Measurements from ENCODE around the gene OTOP3. TPM values are rescaled to one million over a fixed set of nuclear protein-coding genes. Genes with fewer than 3 reads are reported as not detected.

Gene OTOP3
- total RNA-seq, 1 experiment from 2014 or later, result not detected

DNA sequence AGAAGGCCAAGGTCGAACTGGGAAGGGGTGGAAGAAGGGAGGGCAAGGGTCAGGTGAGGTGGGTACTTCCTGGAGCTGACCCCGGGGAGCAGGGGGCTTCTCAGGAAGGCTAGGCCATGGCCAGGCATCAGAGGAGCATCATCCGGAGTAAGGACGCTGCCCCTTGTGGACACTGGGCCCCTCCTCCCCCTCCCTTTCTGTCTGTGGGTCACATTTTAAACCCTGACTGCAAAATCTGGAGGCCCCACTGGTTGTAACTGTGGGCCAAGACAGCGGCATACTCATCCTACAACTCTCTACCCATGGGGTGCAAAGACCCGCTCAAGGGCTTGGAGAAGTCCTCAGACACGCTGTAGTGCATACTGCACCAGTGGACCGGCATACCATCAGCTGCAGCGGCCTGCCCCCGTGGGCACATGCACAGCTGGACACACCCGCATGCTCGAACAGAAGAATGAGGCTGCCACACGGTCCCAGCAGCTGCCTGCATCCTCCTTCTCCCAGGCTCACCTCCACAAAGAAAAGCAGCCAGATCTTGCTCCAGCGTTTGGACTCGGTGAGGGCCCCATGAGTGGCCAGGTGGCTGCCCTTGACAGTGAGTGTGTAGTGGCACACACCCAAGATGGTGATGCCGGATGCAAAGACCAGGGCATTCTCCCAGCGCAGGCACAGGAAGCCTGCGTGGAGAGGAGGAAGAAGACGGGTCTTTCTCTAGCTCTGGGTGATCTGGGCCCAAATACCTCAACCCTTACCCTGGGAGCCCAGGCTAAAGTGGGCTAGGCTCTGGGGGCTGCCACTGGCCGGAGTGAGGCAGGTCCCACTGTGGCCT, 43.5 kb upstream of the OTOP3 start:
- intact Hi-C loops (cut with micrococcal nuclease), result no loop called here
- Histone ChIP-seq H3K27ac (ENCODE audit: low read length) (no peak overlapping the region), H3K9me2 (replicated peaks; ENCODE audit: low read length) (no peaks in the 10 kb centered on the region), H3K79me2 (ENCODE audit: low read length) (no peaks in the 10 kb centered on the region), H3K9me3 (ENCODE audit: low read length) (no peaks in the 10 kb centered on the region), H3K4me2 (ENCODE audit: low read length) (no peak overlapping the region), H3K27me3 (ENCODE audit: low read length) (peaks cover 53% of the 10 kb centered on the region), H2AFZ (ENCODE audit: low read length) (no peak overlapping the region), H3K4me3 (ENCODE audit: low read length) (no peak overlapping the region), H4K20me1 (ENCODE audit: low read length) (no peaks in the 10 kb centered on the region), H3K4me1 (ENCODE audit: insufficient read depth, low read length) (no peaks in the 10 kb centered on the region), H3F3A (ENCODE audit: low read length, unreplicated experiment) (no peaks in the 10 kb centered on the region), H3K9ac (ENCODE audit: low read length) (no peak overlapping the region), H3K36me3 (ENCODE audit: low read depth, low read length) (no peaks in the 10 kb centered on the region)
- TF ChIP-seq, protein P1, sequence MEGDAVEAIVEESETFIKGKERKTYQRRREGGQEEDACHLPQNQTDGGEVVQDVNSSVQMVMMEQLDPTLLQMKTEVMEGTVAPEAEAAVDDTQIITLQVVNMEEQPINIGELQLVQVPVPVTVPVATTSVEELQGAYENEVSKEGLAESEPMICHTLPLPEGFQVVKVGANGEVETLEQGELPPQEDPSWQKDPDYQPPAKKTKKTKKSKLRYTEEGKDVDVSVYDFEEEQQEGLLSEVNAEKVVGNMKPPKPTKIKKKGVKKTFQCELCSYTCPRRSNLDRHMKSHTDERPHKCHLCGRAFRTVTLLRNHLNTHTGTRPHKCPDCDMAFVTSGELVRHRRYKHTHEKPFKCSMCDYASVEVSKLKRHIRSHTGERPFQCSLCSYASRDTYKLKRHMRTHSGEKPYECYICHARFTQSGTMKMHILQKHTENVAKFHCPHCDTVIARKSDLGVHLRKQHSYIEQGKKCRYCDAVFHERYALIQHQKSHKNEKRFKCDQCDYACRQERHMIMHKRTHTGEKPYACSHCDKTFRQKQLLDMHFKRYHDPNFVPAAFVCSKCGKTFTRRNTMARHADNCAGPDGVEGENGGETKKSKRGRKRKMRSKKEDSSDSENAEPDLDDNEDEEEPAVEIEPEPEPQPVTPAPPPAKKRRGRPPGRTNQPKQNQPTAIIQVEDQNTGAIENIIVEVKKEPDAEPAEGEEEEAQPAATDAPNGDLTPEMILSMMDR (conservative IDR thresholded peaks at IDR 0.05; ENCODE audit: low read depth, low read length), result peak; percentile 29; the same call in 1 of the 2 replicates
- no peak for TF ChIP-seq EZH2 (IDR thresholded peaks at IDR 0.05; ENCODE audit: low read length, unreplicated experiment)
- TF ChIP-seq EZH2phosphoT487 (IDR thresholded peaks at IDR 0.05; ENCODE audit: borderline replicate concordance, low read length), result no peak
- CTCF ChIA-PET, result no interaction called here
- POLR2A ChIA-PET (ENCODE audit: unreplicated experiment), result no interaction called here
- BruUV-seq (replicated peaks), result no TSS peak
- DNase-seq, result no peak
- ATAC-seq, result peak; percentile 23

DNA sequence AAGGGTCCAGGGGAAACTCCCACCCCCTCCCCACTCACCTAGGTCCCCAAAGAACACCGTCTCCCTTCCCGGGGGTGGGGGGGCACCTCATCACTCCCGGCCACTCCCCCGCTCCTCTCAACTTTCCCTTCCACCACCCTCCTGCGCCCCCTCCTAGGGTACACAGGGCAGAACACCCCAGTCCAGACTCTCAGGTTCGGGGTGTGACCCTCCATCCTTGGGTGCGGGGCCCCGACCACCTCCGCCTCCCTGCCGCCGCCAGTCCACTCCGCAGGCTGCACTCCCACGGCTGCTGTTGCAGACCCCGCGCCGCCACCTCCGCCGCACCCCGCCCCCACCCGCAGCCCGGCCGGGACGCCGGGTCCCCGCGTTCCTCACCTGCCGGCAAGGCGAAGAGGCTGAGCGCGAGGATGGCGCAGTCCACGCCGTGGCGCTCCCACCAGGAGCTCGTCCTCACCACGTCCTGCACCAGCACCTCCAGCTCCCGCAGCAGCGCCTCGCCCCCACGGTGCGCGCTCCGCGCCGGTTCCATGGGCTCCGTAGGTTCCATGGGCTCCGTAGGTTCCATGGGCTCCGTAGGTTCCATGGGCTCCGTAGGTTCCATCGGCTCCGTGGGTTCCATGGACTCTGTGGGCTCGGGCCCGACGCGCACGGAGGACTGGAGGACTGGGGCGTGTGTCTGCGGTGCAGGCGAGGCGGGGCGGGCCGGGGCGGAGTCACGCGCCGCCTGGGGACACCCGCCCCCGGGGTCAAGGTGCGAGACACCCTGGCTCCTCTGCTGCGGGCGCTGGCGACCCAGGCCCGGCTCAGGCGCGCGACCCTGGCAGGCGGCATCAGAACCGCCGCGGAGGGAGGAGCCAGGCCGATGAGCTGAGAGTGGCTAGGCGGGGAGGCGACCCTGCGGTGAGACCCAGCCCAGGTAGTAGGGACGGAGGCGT, 42.5 kb upstream of the OTOP3 start, which contains the start of gene FADS6:
Gene FADS6, minus strand, starts transcription at position 660 of the 938 bp plus-strand sequence. Its CDS starts 38 bp downstream, at position 622.
- ATAC-seq, result no peak
- no peaks in the 10 kb centered on the region for H3K36me3 ChIP-seq (ENCODE audit: low read depth, low read length)
- no peaks in the 10 kb centered on the region for H4K20me1 ChIP-seq (ENCODE audit: low read length)
- H3K4me3 ChIP-seq (ENCODE audit: low read length), result no peak within 1 kb of the TSS
- H2AFZ ChIP-seq (ENCODE audit: low read length), result no peak within 1 kb of the TSS
- intact Hi-C loops (cut with micrococcal nuclease), result no loop called here
- ChIA-PET POLR2A (ENCODE audit: unreplicated experiment) (no interaction called here), CTCF (no interaction called here)
- no peaks in the 10 kb centered on the region for H3F3A ChIP-seq (ENCODE audit: low read length, unreplicated experiment)
- H3K27ac ChIP-seq (ENCODE audit: low read length), result no peak within 1 kb of the TSS
- BruUV-seq (replicated peaks), result no TSS peak
- no peak within 1 kb of the TSS for H3K4me2 ChIP-seq (ENCODE audit: low read length)
- H3K4me1 ChIP-seq (ENCODE audit: insufficient read depth, low read length), result no peaks in the 10 kb centered on the region
- peaks cover 53% of the 10 kb centered on the region for H3K27me3 ChIP-seq (ENCODE audit: low read length)
- no peak within 1 kb of the TSS for H3K9ac ChIP-seq (ENCODE audit: low read length)
- no peaks in the 10 kb centered on the region for H3K9me3 ChIP-seq (ENCODE audit: low read length)
- H3K79me2 ChIP-seq (ENCODE audit: low read length), result no peaks in the 10 kb centered on the region
- TF ChIP-seq EZH2phosphoT487 (IDR thresholded peaks at IDR 0.05; ENCODE audit: borderline replicate concordance, low read length) (no peak), EZH2 (IDR thresholded peaks at IDR 0.05; ENCODE audit: low read length, unreplicated experiment) (no peak)
- TF ChIP-seq, protein P1 (conservative IDR thresholded peaks at IDR 0.05; ENCODE audit: low read depth, low read length), result no peak
- no peaks in the 10 kb centered on the region for H3K9me2 ChIP-seq (replicated peaks; ENCODE audit: low read length)
- no peak for DNase-seq

Measured in PC-3 (cell line).